K562 (cell line): ENCODE measurements around the gene TMEM131. TPM values are rescaled to one million over a fixed set of nuclear protein-coding genes. Genes with fewer than 3 reads are reported as not detected.

Source experiments
- ATAC-seq: fragments of 200-7000 bp; cut with Tn5 transposase; 3 replicates; pipeline ENCODE4 v1.9.1; 2020; ENCODE audit warnings: moderate library complexity
- BruUV-seq: library from RNA; stranded (reverse); fragments of 400-500 nt; replicated peaks from 2 replicates; lab custom pipeline; 2021; lab: Mats Ljungman, UMichigan
- CTCF ChIA-PET: fragments of 300-600 bp; formaldehyde crosslinking; extraction: SDS; loops from one replicate; lab custom pipeline; 2021; ENCODE audit warnings: low intra/inter-chr PET ratio; lab: Yijun Ruan, JAX
- POLR2A ChIA-PET: fragments of 300-600, 350-650 bp; sonication (Branson Sonifier 250); formaldehyde crosslinking; extraction: SDS; loops from one replicate; lab custom pipeline; 2021; ENCODE audit warnings: antibody characterized with exemption, inconsistent platforms; lab: Yijun Ruan, JAX
- DNase-seq, 4 experiments: peaks; one replicate each; pipeline versions ENCODE4 v3.0.0 to v3.0.0-alpha.2; 2011 to 2018; ENCODE audit warnings: low spot score in 3 of 4, mixed read lengths in 3 of 4; ENCODE audit errors: extremely low read depth in 1 of 4
- FAIRE-seq: peaks from 2 replicates; lab custom pipeline; 2011; peaks lifted over from hg19 to GRCh38; lab: Jason Lieb, UNC
- H2AFZ ChIP-seq: 2 replicates; pipeline ENCODE4 v1.6.0; 2011; ENCODE audit warnings: low read depth, low read length, control low read depth, inconsistent platforms
- H3K27ac ChIP-seq: fragments of 200-600 bp; 3 replicates; pipeline ENCODE4 v1.8.0; 2011; ENCODE audit warnings: low read depth, mild to moderate bottlenecking, control low read depth, inconsistent platforms, low read length, moderate library complexity, mixed read lengths; ENCODE audit errors: extremely low read depth
- H3K27me3 ChIP-seq, 2 experiments: fragments of 300-600 bp in 1 of 2; 2 replicates in 1 of 2; 3 replicates in 1 of 2; pipeline versions ENCODE4 v1.6.0 to v1.8.0; 2011; ENCODE audit warnings: inconsistent platforms in 2 of 2, low read length in 2 of 2, mild to moderate bottlenecking in 1 of 2, mixed read lengths in 1 of 2, moderate library complexity in 1 of 2; ENCODE audit not compliant: control insufficient read depth in 2 of 2, insufficient read depth in 2 of 2
- H3K36me3 ChIP-seq: fragments of 300-600 bp; 3 replicates; pipeline ENCODE4 v1.8.0; 2011; ENCODE audit warnings: mild to moderate bottlenecking, low read length, inconsistent platforms; ENCODE audit not compliant: control insufficient read depth, insufficient read depth
- H3K4me1 ChIP-seq, 2 experiments: fragments of 200-600 bp in 1 of 2; replicated peaks in 1 of 2; 2 replicates in 1 of 2; 3 replicates in 1 of 2; pipeline versions ENCODE4 v1.5.1 to v1.8.0; 2011; ENCODE audit warnings: inconsistent platforms in 2 of 2, low read length in 2 of 2, mild to moderate bottlenecking in 1 of 2, mixed read lengths in 1 of 2, moderate library complexity in 1 of 2; ENCODE audit not compliant: control insufficient read depth in 2 of 2, insufficient read depth in 2 of 2
- H3K4me2 ChIP-seq: 2 replicates; pipeline ENCODE4 v1.6.1; 2011; ENCODE audit warnings: low read length, control low read depth, inconsistent platforms, mixed read lengths; ENCODE audit not compliant: insufficient read depth
- H3K4me3 ChIP-seq: fragments of 200-600 bp; sonication (generic), shearing (Covaris generic); 2 replicates; pipeline ENCODE4 v1.5.1; 2016; ENCODE audit warnings: control low read depth, inconsistent platforms
- H3K79me2 ChIP-seq: fragments of 200-600 bp; 3 replicates; pipeline ENCODE4 v1.8.0; 2011; ENCODE audit warnings: low read length, inconsistent platforms; ENCODE audit not compliant: control insufficient read depth, insufficient read depth
- H3K9ac ChIP-seq, 2 experiments: 2 replicates each; pipeline versions ENCODE4 v1.6.0 to v1.6.1; 2011; ENCODE audit warnings: low read depth in 2 of 2, low read length in 2 of 2, control low read depth in 1 of 2, inconsistent platforms in 1 of 2, mild to moderate bottlenecking in 1 of 2, mixed read lengths in 1 of 2; ENCODE audit not compliant: insufficient read depth in 1 of 2
- H3K9me1 ChIP-seq: one replicate; pipeline ENCODE4 v1.6.0; 2011; ENCODE audit warnings: inconsistent platforms, mild to moderate bottlenecking, low read length, moderate library complexity; ENCODE audit not compliant: control insufficient read depth, insufficient read depth
- H3K9me3 ChIP-seq: replicated peaks from 2 replicates; pipeline ENCODE4 v1.5.1; 2011; ENCODE audit warnings: low read depth, low read length, inconsistent platforms; ENCODE audit not compliant: control insufficient read depth, insufficient read depth
- H4K20me1 ChIP-seq: replicated peaks from 2 replicates; pipeline ENCODE4 v1.6.1; 2011; ENCODE audit warnings: low read length, inconsistent platforms, mixed read lengths; ENCODE audit not compliant: control insufficient read depth, insufficient read depth
- CBX2 ChIP-seq: fragments of 200-600 bp; sonication (generic); IDR thresholded peaks from one replicate; pipeline ENCODE4 v1.6.1; 2012; ENCODE audit warnings: mild to moderate bottlenecking, low read length, inconsistent platforms; ENCODE audit not compliant: insufficient read depth, poor library complexity, severe bottlenecking
- DMBX1 ChIP-seq: fragments of 250-450 bp; sonication (Bioruptor Pico); IDR thresholded peaks from 2 replicates; pipeline ENCODE4 v1.8.0; 2022; ENCODE audit warnings: inconsistent platforms, mild to moderate bottlenecking, moderate library complexity, borderline replicate concordance
- KLF13 ChIP-seq: fragments of 450-650 bp; IDR thresholded peaks from 2 replicates; pipeline ENCODE4 v1.6.1; 2016; ENCODE audit warnings: missing genetic modification characterization, low read depth, mild to moderate bottlenecking, missing compliant biosample characterization, moderate library complexity, borderline replicate concordance
- MEF2D ChIP-seq: conservative IDR thresholded peaks from 2 replicates; pipeline ENCODE4 v1.6.1; 2016; ENCODE audit warnings: low read depth, missing genetic modification characterization, missing compliant biosample characterization
- NCOR1 ChIP-seq: fragments of 450-650 bp; IDR thresholded peaks from 2 replicates; pipeline ENCODE4 v1.6.1; 2016; ENCODE audit warnings: mild to moderate bottlenecking, moderate library complexity
- OTX1 ChIP-seq: fragments of 450-650 bp; formaldehyde crosslinking; IDR thresholded peaks from 2 replicates; pipeline ENCODE4 v1.4.0; 2022; ENCODE audit warnings: mild to moderate bottlenecking
- SOX6 ChIP-seq: fragments of 450-650 bp; IDR thresholded peaks from 2 replicates; pipeline ENCODE4 v1.6.1; 2014; ENCODE audit warnings: mild to moderate bottlenecking
- ZNF696 ChIP-seq: fragments of 250-450 bp; sonication (Bioruptor Pico); conservative IDR thresholded peaks from 2 replicates; pipeline ENCODE4 v1.4.0; 2020; ENCODE audit warnings: mild to moderate bottlenecking, moderate library complexity
- WGBS: fragments of 100-300 bp; shearing (Covaris generic); methylation state at CpG from one replicate; pipeline ENCODE4 v1.1.6; 2016; ENCODE audit warnings: low coverage, mixed read lengths; ENCODE audit not compliant: insufficient coverage; ENCODE audit errors: missing lambda C conversion rate; 5-methylcytosine and 5-hydroxymethylcytosine counted together
- in situ Hi-C: fragments of 300-500 bp; cut with MboI; formaldehyde crosslinking; loops from 4 replicates; pipeline ENCODE4 v1.15.0; 2018; ENCODE audit warnings: inconsistent platforms, mixed read lengths
- intact Hi-C: fragments of 100-400 bp; cut with micrococcal nuclease; formaldehyde crosslinking; loops from 2 replicates; pipeline ENCODE4 v1.14.2; 2022
- polyA plus RNA-seq, 8 experiments: library from polyadenylated mRNA; depleted of rRNA in 4 of 8; stranded (reverse) in 5 of 8; unstranded in 3 of 8; fragments of >200 nt; fragmentation: Nextera tagmentation in 2 of 8; fragmentation: Illumina TruSeq in 1 of 8; extraction: Ambion mirVana in 2 of 8; extraction: Trizol in 1 of 8; gene quantifications; 2 replicates each; pipeline versions ENCODE4 v1.2.1 to v1.2.3, GENCODE V29; 2011 to 2014; ENCODE audit warnings: inconsistent platforms in 1 of 8, missing spikeins in 1 of 8
- total RNA-seq, 7 experiments: library from RNA; depleted of rRNA in 6 of 7; stranded (reverse); fragments of >200 nt in 6 of 7; fragmentation: Illumina TruSeq in 2 of 7; extraction: Trizol in 2 of 7; gene quantifications; 2 replicates each; pipeline versions ENCODE4 v1.2.1 to v1.2.3, GENCODE V29; 2011 to 2021; ENCODE audit warnings: low replicate concordance in 1 of 7
- TF ChIP-seq, protein P1 (sequence below), 2 experiments: IDR thresholded peaks in 1 of 2; conservative IDR thresholded peaks in 1 of 2; 2 replicates each; pipeline ENCODE4 v1.6.1; 2016; ENCODE audit warnings: low read depth in 2 of 2, mild to moderate bottlenecking in 1 of 2, missing compliant biosample characterization in 1 of 2, missing genetic modification characterization in 1 of 2, moderate library complexity in 1 of 2
- TF ChIP-seq, protein P2 (sequence below): fragments of 250-450 bp; sonication (Bioruptor Pico); IDR thresholded peaks from 2 replicates; pipeline ENCODE4 v1.5.0; 2021; ENCODE audit warnings: mild to moderate bottlenecking, moderate library complexity
- TF ChIP-seq, protein P3 (sequence below): IDR thresholded peaks from 2 replicates; pipeline ENCODE4 v1.6.1; 2016; ENCODE audit warnings: missing genetic modification characterization, missing compliant biosample characterization
- TF ChIP-seq, protein P4 (sequence below): sonication (generic); formaldehyde crosslinking; IDR thresholded peaks from 2 replicates; pipeline ENCODE4 v1.5.0; 2020; ENCODE audit warnings: missing genetic modification reagents

TMEM131 gene
- total and polyA plus RNA-seq, 9 of the 15 experiments (the other 6 are each of a cell fraction or from before 2014, with no cell fraction given) = 2.5 to 21.1 (median 12.4) TPM

DNA sequence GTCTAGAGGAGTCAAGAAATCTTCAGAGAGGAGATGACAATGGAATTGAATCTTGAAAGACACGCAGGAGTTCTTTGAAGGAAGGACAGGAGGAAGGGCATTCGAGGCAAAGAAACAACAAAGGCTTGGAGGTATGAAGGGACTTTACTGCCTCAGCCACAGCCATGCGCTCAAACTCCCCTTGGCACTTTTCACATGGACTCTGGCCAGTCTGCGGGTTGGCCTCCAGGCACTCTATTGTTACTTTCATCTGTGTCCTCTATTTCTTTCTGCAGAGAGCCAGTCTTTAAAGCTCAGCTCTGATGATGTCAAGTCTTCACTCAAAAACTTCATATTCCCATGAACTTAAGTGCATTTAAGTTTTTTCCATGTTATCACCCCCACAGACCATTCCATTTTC lies 186.9 kb downstream of the TMEM131 start:
- no peaks in the 10 kb centered on the region for H3K79me2 ChIP-seq
- 80% methylated on average over 4 of the region's 4 CpGs for WGBS
- H3K4me1 ChIP-seq = no peaks in the 10 kb centered on the region
- H3K9me3 ChIP-seq = no peaks in the 10 kb centered on the region
- POLR2A ChIA-PET = no interaction called here
- DNase-seq = no peak
- H3K36me3 ChIP-seq = peaks cover 47% of the 10 kb centered on the region; the same call in 2 of the 3 replicates
- no peak for FAIRE-seq
- no peaks in the 10 kb centered on the region for H4K20me1 ChIP-seq
- H3K9me1 ChIP-seq = no peaks in the 10 kb centered on the region
- H3K9ac ChIP-seq = no peak overlapping the region
- intact Hi-C loops = no loop called here
- H3K27ac ChIP-seq = no peak overlapping the region
- BruUV-seq = no TSS peak
- CTCF ChIA-PET = no interaction called here
- H3K4me3 ChIP-seq = no peak overlapping the region
- no peak overlapping the region for H2AFZ ChIP-seq
- no peaks in the 10 kb centered on the region for H3K27me3 ChIP-seq
- in situ Hi-C loops = loop anchor here (25.0 kb wide), 1 partner anchor 578 kb away; no protein-coding TSS in a partner anchor
- no peak overlapping the region for H3K4me2 ChIP-seq
- ATAC-seq = no peak
- TF ChIP-seq, protein P1, sequence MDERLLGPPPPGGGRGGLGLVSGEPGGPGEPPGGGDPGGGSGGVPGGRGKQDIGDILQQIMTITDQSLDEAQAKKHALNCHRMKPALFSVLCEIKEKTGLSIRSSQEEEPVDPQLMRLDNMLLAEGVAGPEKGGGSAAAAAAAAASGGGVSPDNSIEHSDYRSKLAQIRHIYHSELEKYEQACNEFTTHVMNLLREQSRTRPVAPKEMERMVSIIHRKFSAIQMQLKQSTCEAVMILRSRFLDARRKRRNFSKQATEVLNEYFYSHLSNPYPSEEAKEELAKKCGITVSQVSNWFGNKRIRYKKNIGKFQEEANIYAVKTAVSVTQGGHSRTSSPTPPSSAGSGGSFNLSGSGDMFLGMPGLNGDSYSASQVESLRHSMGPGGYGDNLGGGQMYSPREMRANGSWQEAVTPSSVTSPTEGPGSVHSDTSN (CRISPR knock-in tag; IDR thresholded peaks at IDR 0.05; ENCODE audit: low read depth) = no peak
- TF ChIP-seq, protein P1 (tag; conservative IDR thresholded peaks at IDR 0.05; ENCODE audit: low read depth) = no peak
- TF ChIP-seq CBX2 (no peak), MEF2D (tag) (no peak), ZNF696 (no peak), OTX1 (no peak), KLF13 (tag) (no peak), DMBX1 (CRISPR knock-in tag) (no peak), NCOR1 (no peak), SOX6 (no peak)
- TF ChIP-seq, protein P2, sequence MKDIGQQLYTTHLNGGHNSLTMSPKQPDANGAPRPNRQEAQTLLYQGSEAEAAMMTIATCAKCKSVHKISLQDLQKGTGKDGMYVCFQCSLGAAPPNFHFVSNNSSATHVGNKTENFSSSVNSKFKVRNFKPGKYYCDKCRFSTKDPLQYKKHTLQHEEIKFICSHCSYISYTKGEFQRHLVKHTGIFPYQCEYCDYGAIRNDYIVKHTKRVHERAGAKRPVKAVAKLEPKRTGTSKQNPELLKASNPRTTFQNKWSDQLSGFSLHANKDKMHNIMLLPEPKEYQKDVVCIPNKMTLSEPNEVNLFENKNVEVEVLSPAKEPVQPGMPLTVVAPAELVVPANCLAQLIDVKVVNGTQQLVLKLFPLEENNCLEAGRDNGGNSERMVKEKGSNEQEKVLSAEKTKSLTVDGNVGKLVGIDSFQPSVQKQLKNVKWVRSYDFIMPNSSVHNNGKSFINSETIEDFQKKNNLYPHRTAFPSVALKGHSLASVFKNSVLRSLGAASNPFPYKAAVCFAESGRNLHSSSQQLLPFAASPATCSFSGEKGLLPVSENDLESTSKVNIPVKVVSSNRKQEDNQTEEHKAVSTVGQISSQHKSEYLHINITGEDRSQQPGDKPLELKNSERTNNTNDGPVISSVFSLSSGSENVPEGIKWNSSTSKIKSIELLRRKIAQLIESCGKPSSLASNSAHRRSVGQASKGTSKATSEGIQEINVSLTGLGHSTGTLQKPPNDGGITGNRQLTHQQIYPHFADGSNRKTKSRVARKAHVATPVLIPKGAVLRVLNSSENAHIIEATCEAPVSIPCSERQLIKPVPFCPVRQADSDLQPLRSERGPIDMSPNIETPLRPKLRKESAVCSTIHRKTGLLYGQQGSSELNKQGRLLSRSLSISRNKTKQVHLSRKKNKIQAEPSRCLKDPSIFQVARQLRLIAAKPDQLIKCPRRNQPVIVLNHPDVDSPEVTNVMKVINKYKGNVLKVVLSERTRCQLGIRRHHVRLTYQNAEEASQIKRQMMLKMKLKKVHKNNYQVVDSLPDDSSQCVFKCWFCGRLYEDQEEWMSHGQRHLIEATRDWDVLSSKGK (CRISPR knock-in tag) = no peak
- TF ChIP-seq, protein P3, sequence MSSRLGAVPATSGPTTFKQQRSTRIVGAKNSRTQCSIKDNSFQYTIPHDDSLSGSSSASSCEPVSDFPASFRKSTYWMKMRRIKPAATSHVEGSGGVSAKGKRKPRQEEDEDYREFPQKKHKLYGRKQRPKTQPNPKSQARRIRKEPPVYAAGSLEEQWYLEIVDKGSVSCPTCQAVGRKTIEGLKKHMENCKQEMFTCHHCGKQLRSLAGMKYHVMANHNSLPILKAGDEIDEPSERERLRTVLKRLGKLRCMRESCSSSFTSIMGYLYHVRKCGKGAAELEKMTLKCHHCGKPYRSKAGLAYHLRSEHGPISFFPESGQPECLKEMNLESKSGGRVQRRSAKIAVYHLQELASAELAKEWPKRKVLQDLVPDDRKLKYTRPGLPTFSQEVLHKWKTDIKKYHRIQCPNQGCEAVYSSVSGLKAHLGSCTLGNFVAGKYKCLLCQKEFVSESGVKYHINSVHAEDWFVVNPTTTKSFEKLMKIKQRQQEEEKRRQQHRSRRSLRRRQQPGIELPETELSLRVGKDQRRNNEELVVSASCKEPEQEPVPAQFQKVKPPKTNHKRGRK (tag) = no peak
- TF ChIP-seq, protein P4, sequence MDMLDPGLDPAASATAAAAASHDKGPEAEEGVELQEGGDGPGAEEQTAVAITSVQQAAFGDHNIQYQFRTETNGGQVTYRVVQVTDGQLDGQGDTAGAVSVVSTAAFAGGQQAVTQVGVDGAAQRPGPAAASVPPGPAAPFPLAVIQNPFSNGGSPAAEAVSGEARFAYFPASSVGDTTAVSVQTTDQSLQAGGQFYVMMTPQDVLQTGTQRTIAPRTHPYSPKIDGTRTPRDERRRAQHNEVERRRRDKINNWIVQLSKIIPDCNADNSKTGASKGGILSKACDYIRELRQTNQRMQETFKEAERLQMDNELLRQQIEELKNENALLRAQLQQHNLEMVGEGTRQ = no peak
